GM18520 (cell line): ENCODE results near the gene SEMA3F.

Source experiments
- ATAC-seq: cut with Tn5 transposase; IDR thresholded peaks from one replicate; pipeline ENCODE4 v1.9.1; 2021; ENCODE audit not compliant: unreplicated experiment

The SEMA3F gene

GRCh38 chr3:50169232-50169832 is 14.2 kb downstream of the SEMA3F start:
- ATAC-seq = no peak

DNA sequence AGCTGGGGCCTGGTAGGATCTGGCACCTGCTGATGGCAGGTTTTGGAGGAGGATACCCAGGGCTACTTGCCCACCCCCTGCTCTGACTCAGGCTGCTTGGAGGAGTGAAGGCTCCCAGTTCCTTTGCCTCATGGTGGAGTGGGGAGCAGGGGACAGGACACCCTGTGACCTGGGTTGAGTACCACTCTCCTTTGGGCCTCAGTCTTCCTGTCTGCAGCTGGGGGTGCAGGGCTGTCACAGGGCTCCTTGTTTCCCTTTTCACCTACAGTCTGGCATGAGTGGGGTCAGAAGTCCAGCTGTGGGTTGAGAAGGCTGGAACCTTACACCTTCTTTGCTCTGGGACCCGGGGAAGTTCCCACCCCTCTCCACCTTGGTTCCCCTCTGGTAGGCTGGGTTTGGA is 14.7 kb downstream of the SEMA3F start:
- no peak for ATAC-seq

GRCh38 chr3:50170689-50171088 is 15.6 kb downstream of the SEMA3F start:
- no peak for ATAC-seq

GRCh38 chr3:50171540-50172301 is 16.6 kb downstream of the SEMA3F start:
- ATAC-seq = no peak

- no peak for ATAC-seq
Observed at GRCh38 chr3:50172626-50173220, 17.6 kb downstream of the SEMA3F start.

DNA sequence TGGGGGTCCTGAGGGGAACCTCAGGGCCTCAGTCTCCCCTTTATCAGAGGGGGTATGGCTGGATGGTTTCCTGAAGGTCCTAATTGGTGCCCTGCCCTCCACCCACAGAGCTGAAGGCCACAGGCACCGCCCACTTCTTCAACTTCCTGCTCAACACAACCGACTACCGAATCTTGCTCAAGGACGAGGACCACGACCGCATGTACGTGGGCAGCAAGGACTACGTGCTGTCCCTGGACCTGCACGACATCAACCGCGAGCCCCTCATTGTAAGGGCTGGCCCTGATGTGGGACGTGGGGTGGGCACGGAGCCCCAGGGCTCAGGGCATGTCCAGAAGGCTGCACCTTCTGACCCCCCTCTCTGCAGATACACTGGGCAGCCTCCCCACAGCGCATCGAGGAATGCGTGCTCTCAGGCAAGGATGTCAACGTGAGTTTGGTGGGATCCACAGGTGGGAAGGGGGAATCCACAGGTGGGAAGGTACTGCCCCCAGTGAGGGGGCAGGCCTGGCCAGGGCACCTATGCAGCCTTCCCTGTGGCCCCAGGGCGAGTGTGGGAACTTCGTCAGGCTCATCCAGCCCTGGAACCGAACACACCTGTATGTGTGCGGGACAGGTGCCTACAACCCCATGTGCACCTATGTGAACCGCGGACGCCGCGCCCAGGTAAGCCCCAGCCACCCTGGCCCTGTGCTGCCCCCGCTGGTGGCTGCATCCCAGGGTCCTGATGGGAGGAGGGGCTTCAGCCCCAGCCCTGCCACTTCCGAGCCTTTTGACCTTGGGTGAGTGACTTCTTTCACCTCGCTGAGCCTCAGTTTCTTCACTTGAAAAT is 18.8 kb downstream of the SEMA3F start:
- no peak for ATAC-seq

DNA sequence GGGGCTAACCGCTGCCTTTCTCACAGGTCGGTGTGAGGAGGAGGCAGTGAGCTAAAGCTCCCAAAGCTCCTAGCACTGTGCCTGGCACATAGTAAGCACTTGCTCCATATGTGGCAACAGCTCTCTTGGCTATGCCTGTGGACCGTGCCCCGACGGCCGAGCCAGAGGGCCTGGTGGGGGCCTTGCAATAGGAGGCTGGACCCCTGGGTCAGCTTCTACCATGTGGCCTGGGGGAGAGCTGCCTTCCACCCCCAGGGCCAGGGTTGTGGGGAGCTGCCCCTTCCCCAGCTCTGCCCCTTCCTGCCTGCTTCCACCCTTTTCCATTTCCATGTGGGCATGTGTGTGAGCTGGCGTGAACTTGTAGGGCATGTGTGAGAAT is 19.4 kb downstream of the SEMA3F start:
- ATAC-seq = no peak

DNA sequence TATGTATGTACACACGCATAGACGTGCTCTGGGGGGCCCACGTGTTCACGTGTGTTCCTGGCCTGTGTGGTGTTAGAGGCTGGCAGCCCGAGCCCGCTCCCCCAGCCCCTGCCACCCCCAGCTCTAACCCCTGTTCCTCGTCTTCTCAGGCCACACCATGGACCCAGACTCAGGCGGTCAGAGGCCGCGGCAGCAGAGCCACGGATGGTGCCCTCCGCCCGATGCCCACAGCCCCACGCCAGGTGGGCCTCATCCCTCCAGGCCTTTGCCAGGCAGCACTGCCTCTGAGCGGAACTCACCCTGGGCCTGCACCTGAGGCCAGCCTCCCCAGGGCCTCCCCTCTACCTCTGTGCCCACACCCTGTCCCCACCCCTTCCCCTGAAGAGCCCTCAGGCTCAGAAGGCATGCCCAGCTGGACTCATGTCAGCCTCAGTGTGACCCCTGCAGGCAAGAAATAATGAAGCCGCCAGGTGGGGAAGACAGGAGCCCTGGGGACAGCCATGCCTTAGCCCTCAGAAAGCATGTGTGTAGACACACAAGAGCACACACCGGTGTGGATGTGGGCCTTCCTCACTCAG is 19.9 kb downstream of the SEMA3F start:
- no peak for ATAC-seq

GRCh38 chr3:50177346-50177745 is 22.2 kb downstream of the SEMA3F start:
- no peak for ATAC-seq

GRCh38 chr3:50179710-50180109 is 24.6 kb downstream of the SEMA3F start:
- no peak for ATAC-seq

DNA sequence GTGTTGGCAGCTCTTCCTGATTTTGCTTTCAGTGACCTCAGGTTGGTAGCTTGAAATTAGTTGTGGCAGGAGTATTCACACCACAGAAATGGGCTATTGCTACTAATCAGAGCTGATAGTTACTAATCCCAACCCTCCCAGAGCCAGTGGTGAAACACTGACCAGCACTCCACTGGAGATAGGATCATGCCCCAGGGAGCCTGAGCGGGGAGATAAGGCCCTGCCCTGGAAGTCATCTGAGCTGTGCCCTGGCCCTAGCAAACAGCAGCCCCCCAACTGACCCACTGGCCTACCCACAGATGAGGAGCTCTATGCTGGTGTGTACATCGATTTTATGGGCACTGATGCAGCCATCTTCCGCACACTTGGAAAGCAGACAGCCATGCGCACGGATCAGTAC is 26.9 kb downstream of the SEMA3F start:
- ATAC-seq = no peak

DNA sequence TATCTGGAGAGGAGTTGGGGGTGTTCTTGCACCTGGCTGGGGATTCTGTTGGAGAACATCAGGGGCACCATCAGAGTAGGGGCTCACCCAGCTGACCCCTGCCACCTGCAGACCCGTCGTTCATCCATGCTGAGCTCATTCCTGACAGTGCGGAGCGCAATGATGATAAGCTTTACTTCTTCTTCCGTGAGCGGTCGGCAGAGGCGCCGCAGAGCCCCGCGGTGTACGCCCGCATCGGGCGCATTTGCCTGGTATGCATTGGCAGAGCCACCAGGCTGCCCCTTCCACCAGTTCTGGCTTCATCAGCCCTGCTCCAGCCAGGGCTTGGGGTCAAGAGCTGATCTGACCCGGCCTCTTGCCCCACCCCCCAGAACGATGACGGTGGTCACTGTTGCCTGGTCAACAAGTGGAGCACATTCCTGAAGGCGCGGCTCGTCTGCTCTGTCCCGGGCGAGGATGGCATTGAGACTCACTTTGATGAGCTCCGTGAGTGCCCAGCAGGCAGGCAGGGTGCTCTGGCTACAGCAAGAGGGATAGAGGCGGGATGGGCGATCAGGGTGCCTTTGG is 27.5 kb downstream of the SEMA3F start:
- no peak for ATAC-seq

- ATAC-seq = no peak
Observed at GRCh38 chr3:50183755-50184154, 28.6 kb downstream of the SEMA3F start.

GRCh38 chr3:50184242-50184978 is 29.3 kb downstream of the SEMA3F start:
- no peak for ATAC-seq

DNA sequence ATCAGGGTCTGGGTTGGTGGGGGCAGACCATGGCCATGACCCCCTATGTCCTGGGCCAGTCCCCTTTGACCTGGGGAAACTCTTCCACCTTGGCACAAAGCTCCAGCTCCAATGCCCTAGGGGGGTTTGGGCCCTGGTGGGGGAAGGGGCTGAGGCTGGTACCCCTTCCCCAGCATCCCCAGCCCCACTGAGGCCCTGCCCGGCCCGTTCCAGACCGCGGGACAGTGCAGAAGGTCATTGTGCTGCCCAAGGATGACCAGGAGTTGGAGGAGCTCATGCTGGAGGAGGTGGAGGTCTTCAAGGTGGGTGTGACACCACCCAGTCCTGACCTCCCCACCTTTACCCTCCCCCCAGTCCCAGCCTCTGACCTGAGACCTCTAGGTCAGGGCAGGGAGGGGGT is 30.1 kb downstream of the SEMA3F start:
- ATAC-seq = no peak

DNA sequence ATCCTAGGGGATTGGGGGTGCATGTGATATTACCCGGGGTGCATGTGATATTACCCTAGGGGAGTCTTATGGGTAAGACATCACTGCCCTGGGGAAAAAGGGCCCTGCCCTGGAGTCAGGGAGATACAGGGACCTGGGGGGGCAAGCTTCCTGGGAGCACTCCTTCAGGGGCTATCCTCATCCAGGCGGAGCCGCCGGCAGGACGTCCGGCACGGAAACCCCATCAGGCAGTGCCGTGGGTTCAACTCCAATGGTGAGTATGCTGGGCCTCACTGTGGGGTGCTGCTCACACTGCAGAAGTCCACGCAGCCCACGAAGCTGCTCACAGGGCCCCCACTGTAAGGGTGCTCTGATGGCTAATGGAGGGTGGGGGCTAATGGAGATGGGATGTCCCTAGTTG is 31.0 kb downstream of the SEMA3F start:
- no peak for ATAC-seq

DNA sequence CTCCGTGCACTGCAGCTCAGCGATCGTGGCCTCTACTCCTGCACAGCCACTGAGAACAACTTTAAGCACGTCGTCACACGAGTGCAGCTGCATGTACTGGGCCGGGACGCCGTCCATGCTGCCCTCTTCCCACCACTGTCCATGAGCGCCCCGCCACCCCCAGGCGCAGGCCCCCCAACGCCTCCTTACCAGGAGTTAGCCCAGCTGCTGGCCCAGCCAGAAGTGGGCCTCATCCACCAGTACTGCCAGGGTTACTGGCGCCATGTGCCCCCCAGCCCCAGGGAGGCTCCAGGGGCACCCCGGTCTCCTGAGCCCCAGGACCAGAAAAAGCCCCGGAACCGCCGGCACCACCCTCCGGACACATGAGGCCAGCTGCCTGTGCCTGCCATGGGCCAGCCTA is 32.6 kb downstream of the SEMA3F start:
- ATAC-seq = no peak

- ATAC-seq = no peak
Observed at GRCh38 chr3:50189274-50189673, 34.1 kb downstream of the SEMA3F start.

DNA sequence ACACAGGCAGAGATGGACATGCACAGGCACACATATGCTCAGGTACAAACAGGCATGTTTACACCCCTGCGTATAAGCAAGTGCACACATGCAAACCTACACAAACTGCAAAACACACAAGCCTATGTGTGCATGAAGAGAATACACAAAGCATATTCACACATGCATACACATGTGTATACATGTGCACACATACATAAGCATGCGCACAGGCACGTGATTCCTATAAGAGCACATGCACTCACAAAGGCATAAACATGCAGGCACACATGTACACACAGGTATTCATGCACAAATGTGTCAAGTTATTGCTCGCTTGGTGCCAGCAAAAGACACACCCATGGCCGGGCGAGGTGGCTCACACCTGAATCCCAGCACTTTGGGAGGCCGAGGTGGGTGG is 34.9 kb downstream of the SEMA3F start:
- ATAC-seq = no peak

DNA sequence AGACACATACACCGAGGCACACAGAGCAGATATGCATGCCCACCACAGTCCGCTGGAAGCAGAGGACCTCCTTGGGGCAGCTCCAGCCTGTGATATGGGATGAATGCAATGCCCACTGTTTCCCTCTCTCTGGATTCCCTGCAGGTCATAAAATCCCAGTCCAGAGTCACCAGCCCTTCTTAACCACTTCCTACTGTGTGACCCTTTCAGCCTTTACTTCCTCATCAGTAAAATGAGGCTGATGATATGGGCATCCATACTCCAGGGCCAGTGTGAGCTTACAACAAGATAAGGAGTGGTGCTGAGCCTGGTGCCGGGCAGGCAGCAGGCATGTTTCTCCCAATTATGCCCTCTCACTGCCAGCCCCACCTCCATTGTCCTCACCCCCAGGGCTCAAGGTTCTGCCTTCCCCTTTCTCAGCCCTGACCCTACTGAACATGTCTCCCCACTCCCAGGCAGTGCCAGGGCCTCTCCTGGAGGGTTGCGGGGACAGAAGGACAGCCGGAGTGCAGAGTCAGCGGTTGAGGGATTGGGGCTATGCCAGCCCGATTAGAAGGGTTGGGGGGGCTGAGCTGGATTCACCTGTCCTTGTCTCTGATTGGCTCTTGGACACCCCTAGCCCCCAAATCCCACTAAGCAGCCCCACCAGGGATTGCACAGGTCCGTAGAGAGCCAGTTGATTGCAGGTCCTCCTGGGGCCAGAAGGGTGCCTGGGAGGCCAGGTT is 36.0 kb downstream of the SEMA3F start, which contains the start of gene GNAT1:
GNAT1 (plus strand) TSS at position 675 of the 725 bp plus-strand sequence. CDS start 116 bp downstream, outside the sequence.
- ATAC-seq = no peak
